Measurements from ENCODE around the gene MROH8.

MROH8 gene

DNA sequence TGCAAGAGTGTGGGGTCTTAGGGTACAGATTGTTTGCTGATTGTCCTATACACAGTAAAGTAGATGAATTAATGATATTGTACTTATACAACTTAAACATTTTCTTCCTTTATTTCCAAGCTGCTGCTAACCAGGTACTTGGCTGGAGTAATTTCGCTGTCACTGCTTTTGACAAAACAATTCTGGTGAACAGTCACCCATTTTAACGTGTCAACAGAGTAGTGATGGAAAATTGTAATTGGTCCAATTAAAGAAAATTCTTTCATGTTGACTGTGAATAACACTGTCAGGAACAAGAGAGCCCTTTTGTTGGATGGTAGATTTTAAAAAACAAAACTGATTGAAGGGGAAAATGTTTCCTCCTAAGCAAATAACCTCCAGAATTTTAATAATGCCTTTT lies 26.4 kb upstream of the MROH8 start:
- Mint-ChIP-seq H3K36me3 (peaks cover 33% of the 10 kb centered on the region), H3K4me3 (no peak overlapping the region), H3K4me1 (peaks cover 2% of the 10 kb centered on the region), H3K27me3 (no peaks in the 10 kb centered on the region), H3K9me3 (no peaks in the 10 kb centered on the region), H3K27ac (no peak overlapping the region)
- DNase-seq (ENCODE audit: low spot score in 2 of 2) (no peak), ATAC-seq (ENCODE audit: low read depth) (no peak)

GRCh38 chr20:37205130-37205529 lies 25.8 kb upstream of the MROH8 start:
- no peaks in the 10 kb centered on the region for H3K9me3 Mint-ChIP-seq
- H3K4me1 Mint-ChIP-seq, result peaks cover 2% of the 10 kb centered on the region
- no peak overlapping the region for H3K4me3 Mint-ChIP-seq
- peaks cover 35% of the 10 kb centered on the region for H3K36me3 Mint-ChIP-seq
- no peaks in the 10 kb centered on the region for H3K27me3 Mint-ChIP-seq
- H3K27ac Mint-ChIP-seq, result no peak overlapping the region
- no peak for ATAC-seq (ENCODE audit: low read depth)
- no peak for DNase-seq (ENCODE audit: low spot score in 2 of 2)

DNA sequence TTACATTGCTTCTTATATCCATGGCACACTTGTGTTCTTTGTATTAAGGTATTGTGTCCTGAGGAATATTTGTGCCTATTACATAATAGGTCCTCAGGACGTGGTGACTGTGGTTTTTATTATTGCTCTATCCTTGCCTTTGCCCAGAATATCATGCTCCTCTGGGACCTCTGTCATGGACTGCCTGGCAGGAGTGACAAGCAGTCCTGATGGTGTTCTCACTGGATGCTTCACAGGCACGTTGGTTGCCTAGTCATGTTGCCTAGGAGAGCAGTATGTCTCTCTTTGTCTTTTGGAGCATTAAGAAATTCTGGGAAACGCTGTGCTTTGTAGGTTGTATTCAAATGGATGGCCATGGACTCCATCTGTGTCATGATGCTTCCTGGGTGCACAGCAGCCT lies 24.7 kb upstream of the MROH8 start:
- Mint-ChIP-seq H3K36me3 (peaks cover 39% of the 10 kb centered on the region), H3K9me3 (no peaks in the 10 kb centered on the region), H3K4me1 (peaks cover 2% of the 10 kb centered on the region), H3K4me3 (no peak overlapping the region), H3K27me3 (no peaks in the 10 kb centered on the region), H3K27ac (no peak overlapping the region)
- DNase-seq (ENCODE audit: low spot score in 2 of 2) (no peak), ATAC-seq (ENCODE audit: low read depth) (no peak)

DNA sequence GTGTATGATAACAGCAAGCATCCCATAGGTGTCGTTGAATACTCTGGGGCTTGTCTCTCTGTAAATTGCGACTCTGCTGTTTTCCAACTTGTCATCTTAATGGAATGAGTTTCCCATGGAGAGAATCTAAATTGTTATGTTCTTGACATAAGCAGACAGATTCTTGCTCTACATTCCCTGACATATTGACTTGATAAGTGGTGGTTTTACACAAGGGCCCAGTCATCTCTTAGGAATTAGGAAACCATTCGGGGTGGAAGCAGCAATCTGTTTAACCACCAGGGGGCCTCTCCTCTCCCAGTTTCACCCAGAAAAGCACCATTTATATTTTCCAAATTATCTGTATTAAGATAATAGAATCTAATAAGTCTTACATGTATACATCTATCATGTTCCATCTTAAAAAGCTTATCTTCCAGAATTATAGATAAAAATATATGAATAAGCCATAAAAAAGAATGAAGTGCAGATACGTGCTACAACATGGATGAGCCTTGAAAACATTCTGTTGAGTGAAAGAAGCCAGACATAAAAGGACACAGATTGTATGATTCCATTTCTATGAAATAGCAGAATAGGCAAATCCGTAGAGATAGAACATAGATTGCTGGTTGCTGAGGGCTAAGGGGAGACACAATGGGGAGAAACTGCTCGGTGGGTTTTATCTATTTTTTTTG lies 23.1 kb upstream of the MROH8 start:
- ATAC-seq (ENCODE audit: low read depth), result peak; percentile 34
- Mint-ChIP-seq H3K9me3 (no peaks in the 10 kb centered on the region), H3K4me3 (no peak overlapping the region), H3K27me3 (no peaks in the 10 kb centered on the region), H3K36me3 (peaks cover 33% of the 10 kb centered on the region), H3K27ac (no peak overlapping the region), H3K4me1 (peaks cover 2% of the 10 kb centered on the region)
- no peak for DNase-seq (ENCODE audit: low spot score in 2 of 2)

DNA sequence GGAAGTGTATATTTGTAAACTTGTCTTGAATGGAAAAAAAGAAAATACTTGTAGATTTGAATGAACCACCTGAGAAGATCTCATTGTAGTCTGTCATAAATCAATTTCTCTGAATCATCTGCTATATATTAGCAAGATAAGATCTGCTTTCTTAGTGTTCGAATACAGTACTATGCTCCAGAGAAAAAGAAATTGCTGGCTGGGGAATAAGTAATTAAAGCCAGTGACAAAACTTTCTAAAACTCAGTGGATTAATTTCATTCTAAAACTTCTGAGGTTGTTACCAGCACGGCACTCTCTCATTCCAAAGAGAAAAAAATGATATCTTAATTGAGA lies 22.4 kb upstream of the MROH8 start:
- Mint-ChIP-seq H3K4me1 (peaks cover 7% of the 10 kb centered on the region), H3K36me3 (peaks cover 28% of the 10 kb centered on the region), H3K9me3 (no peaks in the 10 kb centered on the region), H3K27me3 (no peaks in the 10 kb centered on the region), H3K27ac (no peak overlapping the region), H3K4me3 (no peak overlapping the region)
- no peak for ATAC-seq (ENCODE audit: low read depth)
- DNase-seq (ENCODE audit: low spot score in 2 of 2), result no peak

GRCh38 chr20:37200926-37201826 lies 21.8 kb upstream of the MROH8 start:
- Mint-ChIP-seq H3K4me1 (peaks cover 9% of the 10 kb centered on the region), H3K27me3 (no peaks in the 10 kb centered on the region), H3K27ac (no peak overlapping the region), H3K4me3 (no peak overlapping the region), H3K9me3 (no peaks in the 10 kb centered on the region), H3K36me3 (peaks cover 28% of the 10 kb centered on the region)
- ATAC-seq (ENCODE audit: low read depth) (no peak), DNase-seq (ENCODE audit: low spot score in 2 of 2) (no peak)

GRCh38 chr20:37200376-37200775 lies 21.0 kb upstream of the MROH8 start:
- H3K4me1 Mint-ChIP-seq, result peaks cover 10% of the 10 kb centered on the region

GRCh38 chr20:37198932-37199660 lies 19.7 kb upstream of the MROH8 start:
- no peaks in the 10 kb centered on the region for H3K27me3 Mint-ChIP-seq
- DNase-seq (ENCODE audit: low spot score in 2 of 2) (no peak), ATAC-seq (ENCODE audit: low read depth) (no peak)
- peaks cover 14% of the 10 kb centered on the region for H3K36me3 Mint-ChIP-seq
- no peaks in the 10 kb centered on the region for H3K9me3 Mint-ChIP-seq
- no peak overlapping the region for H3K27ac Mint-ChIP-seq
- H3K4me1 Mint-ChIP-seq, result peaks cover 19% of the 10 kb centered on the region
- no peak overlapping the region for H3K4me3 Mint-ChIP-seq

More at GRCh38 chr20:37200376-37200775, 21.0 kb upstream of the MROH8 start:
- no peaks in the 10 kb centered on the region for H3K9me3 Mint-ChIP-seq
- no peak overlapping the region for H3K27ac Mint-ChIP-seq
- no peaks in the 10 kb centered on the region for H3K27me3 Mint-ChIP-seq
- ATAC-seq (ENCODE audit: low read depth) (no peak), DNase-seq (ENCODE audit: low spot score in 2 of 2) (no peak)
- no peak overlapping the region for H3K4me3 Mint-ChIP-seq
- H3K36me3 Mint-ChIP-seq, result peaks cover 26% of the 10 kb centered on the region

DNA sequence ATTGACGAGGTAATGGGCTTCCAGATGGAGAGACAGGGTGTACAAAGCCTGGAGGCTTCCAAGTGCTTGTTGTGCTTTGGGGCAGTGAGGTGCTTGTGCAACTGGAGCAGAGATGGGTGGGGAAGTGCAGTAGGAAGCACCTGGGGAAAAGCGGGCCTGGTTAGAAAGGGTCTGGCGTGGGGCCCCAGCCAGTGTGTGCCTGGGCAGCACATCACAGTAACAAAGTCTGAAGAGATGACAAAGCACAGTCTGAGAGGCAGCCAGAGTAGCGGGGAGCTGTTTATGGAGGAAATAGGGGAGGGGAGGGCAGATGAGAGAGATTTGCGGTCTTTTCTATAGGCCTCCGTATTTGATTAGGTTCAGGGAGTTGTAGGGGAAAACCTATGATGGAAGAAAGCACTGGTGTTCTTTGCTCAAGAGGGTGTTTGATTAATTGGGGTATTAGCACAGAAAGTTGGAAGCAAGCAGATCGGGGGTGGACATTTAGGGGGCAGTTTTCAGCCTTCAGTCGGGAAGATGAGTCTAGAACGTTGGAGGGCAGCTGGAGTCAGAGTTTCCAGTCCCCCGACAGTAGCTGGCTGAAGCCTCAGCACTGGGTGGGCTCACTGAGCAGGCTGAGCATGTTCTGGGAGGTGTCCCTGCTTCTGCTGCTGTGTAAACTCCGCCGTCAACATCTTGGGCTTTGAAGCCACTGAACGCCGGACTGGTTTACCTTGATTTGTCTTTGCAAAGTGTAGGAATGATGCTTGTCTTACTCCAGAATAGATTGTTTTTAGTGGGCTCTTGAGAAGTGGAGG lies 15.5 kb upstream of the MROH8 start:
- ATAC-seq (ENCODE audit: low read depth), result no peak

GRCh38 chr20:37193821-37194220 lies 14.5 kb upstream of the MROH8 start:
- Mint-ChIP-seq H3K27ac (no peak overlapping the region), H3K9me3 (no peaks in the 10 kb centered on the region), H3K27me3 (no peaks in the 10 kb centered on the region), H3K4me1 (peaks cover 52% of the 10 kb centered on the region), H3K4me3 (no peak overlapping the region), H3K36me3 (peaks cover 16% of the 10 kb centered on the region)
- DNase-seq (ENCODE audit: low spot score in 2 of 2), result no peak
- ATAC-seq (ENCODE audit: low read depth), result no peak

More for the DNA sequence above, 15.5 kb upstream of the MROH8 start:
- Mint-ChIP-seq H3K9me3 (no peaks in the 10 kb centered on the region), H3K4me1 (peaks cover 44% of the 10 kb centered on the region), H3K27ac (no peak overlapping the region), H3K4me3 (no peak overlapping the region), H3K36me3 (peaks cover 19% of the 10 kb centered on the region), H3K27me3 (no peaks in the 10 kb centered on the region)
- no peak for DNase-seq (ENCODE audit: low spot score in 2 of 2)

DNA sequence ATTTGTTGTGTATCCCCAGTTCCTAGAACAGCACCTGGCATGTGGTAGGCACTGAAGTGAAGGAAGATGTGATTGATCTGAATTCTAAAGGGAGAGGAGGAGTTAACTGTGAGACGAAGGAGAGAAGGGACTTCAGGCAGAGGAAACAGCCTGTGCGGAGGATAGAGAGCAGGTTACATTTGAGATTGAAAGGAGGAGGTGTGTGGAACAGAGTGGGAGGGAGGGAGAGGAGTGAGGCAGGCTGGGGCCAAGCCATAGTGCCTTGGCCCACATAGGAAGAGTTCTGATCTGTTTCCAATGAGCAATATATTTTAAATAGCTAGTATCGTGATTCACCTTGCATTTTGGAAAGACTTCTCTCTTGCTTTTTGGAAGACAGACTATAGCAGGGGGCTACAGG lies 13.9 kb upstream of the MROH8 start:
- Mint-ChIP-seq H3K4me1 (peaks cover 52% of the 10 kb centered on the region), H3K27me3 (no peaks in the 10 kb centered on the region), H3K36me3 (peaks cover 16% of the 10 kb centered on the region), H3K27ac (no peak overlapping the region), H3K9me3 (no peaks in the 10 kb centered on the region), H3K4me3 (no peak overlapping the region)
- DNase-seq (ENCODE audit: low spot score in 2 of 2), result no peak
- no peak for ATAC-seq (ENCODE audit: low read depth)

DNA sequence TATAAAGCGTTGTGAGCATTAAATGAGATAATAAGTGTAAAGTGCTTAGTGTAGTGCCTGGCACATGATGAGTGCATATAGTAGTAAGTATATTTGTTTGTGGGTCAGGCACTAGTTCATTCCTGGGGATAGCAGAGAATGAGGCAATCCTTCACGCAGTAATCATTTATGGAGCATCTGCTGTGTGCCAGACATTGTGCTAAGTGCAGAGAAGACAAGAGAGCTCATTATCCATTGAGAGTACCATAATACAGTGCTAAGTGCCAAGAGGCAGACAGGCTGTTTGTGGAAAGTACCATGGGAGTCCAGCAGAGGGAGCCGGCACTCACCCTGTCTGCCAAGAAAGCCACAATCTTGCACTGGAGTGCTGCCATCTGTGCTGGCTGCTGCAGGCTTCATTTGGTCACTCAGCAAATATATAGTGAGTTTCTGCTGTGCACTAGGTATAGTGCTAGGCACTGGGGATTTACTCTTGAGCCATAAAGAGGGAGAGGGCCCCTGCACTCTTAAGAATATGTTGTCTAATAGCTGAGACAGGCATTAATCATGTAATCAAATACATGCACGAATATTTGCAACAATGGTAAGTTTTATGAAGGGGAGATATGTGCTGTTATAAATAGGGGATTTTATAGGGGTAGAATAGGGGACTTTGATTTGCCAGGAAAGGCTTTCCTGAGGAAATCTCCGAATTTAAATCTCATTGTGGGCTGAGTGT lies 12.9 kb upstream of the MROH8 start:
- H3K4me3 Mint-ChIP-seq, result no peak overlapping the region
- peaks cover 19% of the 10 kb centered on the region for H3K36me3 Mint-ChIP-seq
- H3K9me3 Mint-ChIP-seq, result no peaks in the 10 kb centered on the region
- H3K27me3 Mint-ChIP-seq, result no peaks in the 10 kb centered on the region
- H3K4me1 Mint-ChIP-seq, result peaks cover 52% of the 10 kb centered on the region
- DNase-seq (ENCODE audit: low spot score in 2 of 2), result peak; percentile 59 to 74
- peak; percentile 86 for ATAC-seq (ENCODE audit: low read depth)
- no peak overlapping the region for H3K27ac Mint-ChIP-seq

All from memory B cell (primary cell).